ENCODE measurements around the gene SLC49A3. TPM values are rescaled to one million over a fixed set of nuclear protein-coding genes. Genes with fewer than 3 reads are reported as not detected.

The SLC49A3 gene
- total RNA-seq, 4 donors from 2014 or later = 1.3 to 3.4 (median 2.2) TPM

- TF ChIP-seq POLR2A (IDR thresholded peaks at IDR 0.05) (no peak), CTCF (IDR thresholded peaks at IDR 0.05 in 4 of 5, conservative IDR thresholded peaks at IDR 0.05 in 1 of 5) (no peak)
- ATAC-seq (no peak), DNase-seq (no peak)
- peaks cover 0 to 21% (median 6%) of the 10 kb centered on the region in 3 donors for H3K27me3 ChIP-seq
- H3K4me3 ChIP-seq = no peak overlapping the region
- in situ Hi-C loops (cut with MboI; ENCODE audit: low sequenced_read_pairs in 4 of 4) (no loop called here), intact Hi-C loops (cut with DNase I; ENCODE audit: low total_unique reads) (loop anchor here (10.0 kb wide), 1 partner anchor 492 kb away; the partner anchor contains the start of gene SPON2)
- peaks cover 17 to 29% of the 10 kb centered on the region in 2 donors for H3K4me1 ChIP-seq
- no peak overlapping the region for H3K27ac ChIP-seq
- H3K9me3 ChIP-seq = no peaks in the 10 kb centered on the region
- H3K36me3 ChIP-seq = no peaks in the 10 kb centered on the region
Measured at GRCh38 chr4:682490-683172, 6.3 kb downstream of the SLC49A3 start.

GRCh38 chr4:681736-682451 is 7.1 kb downstream of the SLC49A3 start:
- Histone ChIP-seq H3K4me3 (peak overlapping the region in 1 of 4 donors; percentile 24), H3K27ac (no peak overlapping the region)

GRCh38 chr4:680928-681645 is 7.9 kb downstream of the SLC49A3 start:
- Histone ChIP-seq H3K4me1 (peaks cover 21 to 35% of the 10 kb centered on the region in 2 donors), H3K36me3 (no peaks in the 10 kb centered on the region), H3K4me3 (peak overlapping the region; percentile 53 to 71 (median 64)), H3K9me3 (no peaks in the 10 kb centered on the region), H3K27me3 (peaks cover 0 to 21% (median 6%) of the 10 kb centered on the region in 3 donors), H3K27ac (peak overlapping the region in 2 of 4 donors; percentile 30 to 32)
- ATAC-seq (peak in 1 of 2 donors; percentile 39), DNase-seq (peak in 1 of 2 donors; percentile 51)
- in situ Hi-C loops (cut with MboI; ENCODE audit: low sequenced_read_pairs in 4 of 4) = no loop called here
- no peak for TF ChIP-seq CTCF (IDR thresholded peaks at IDR 0.05 in 4 of 5, conservative IDR thresholded peaks at IDR 0.05 in 1 of 5)
- peak in 1 of 2 donors; percentile 36 for TF ChIP-seq POLR2A (IDR thresholded peaks at IDR 0.05)
- intact Hi-C loops (cut with DNase I; ENCODE audit: low total_unique reads) = loop anchor here (10.0 kb wide), 1 partner anchor 494 kb away; the partner anchor contains the start of gene SPON2

More at GRCh38 chr4:681736-682451, 7.1 kb downstream of the SLC49A3 start:
- Histone ChIP-seq H3K9me3 (no peaks in the 10 kb centered on the region), H3K4me1 (peaks cover 15 to 31% of the 10 kb centered on the region in 2 donors), H3K27me3 (peaks cover 0 to 21% (median 6%) of the 10 kb centered on the region in 3 donors), H3K36me3 (no peaks in the 10 kb centered on the region)
- in situ Hi-C loops (cut with MboI; ENCODE audit: low sequenced_read_pairs in 4 of 4) = no loop called here
- DNase-seq (no peak), ATAC-seq (no peak)
- TF ChIP-seq POLR2A (IDR thresholded peaks at IDR 0.05) (no peak), CTCF (IDR thresholded peaks at IDR 0.05 in 4 of 5, conservative IDR thresholded peaks at IDR 0.05 in 1 of 5) (no peak)
- intact Hi-C loops (cut with DNase I; ENCODE audit: low total_unique reads) = loop anchor here (10.0 kb wide), 1 partner anchor 493 kb away; the partner anchor contains the start of gene SPON2

GRCh38 chr4:680551-680927 is 8.4 kb downstream of the SLC49A3 start:
- Histone ChIP-seq H3K36me3 (no peaks in the 10 kb centered on the region), H3K27ac (peak overlapping the region in 2 of 4 donors; percentile 30 to 32), H3K27me3 (peaks cover 0 to 21% (median 6%) of the 10 kb centered on the region in 3 donors), H3K4me1 (peaks cover 26 to 41% of the 10 kb centered on the region in 2 donors), H3K4me3 (peak overlapping the region; percentile 53 to 71 (median 64)), H3K9me3 (no peaks in the 10 kb centered on the region)
- TF ChIP-seq POLR2A (IDR thresholded peaks at IDR 0.05) = no peak
- no peak for TF ChIP-seq CTCF (IDR thresholded peaks at IDR 0.05 in 4 of 5, conservative IDR thresholded peaks at IDR 0.05 in 1 of 5)
- ATAC-seq = no peak
- intact Hi-C loops (cut with DNase I; ENCODE audit: low total_unique reads) = loop anchor here (10.0 kb wide), 1 partner anchor 494 kb away; the partner anchor contains the start of gene SPON2
- no peak for DNase-seq
- in situ Hi-C loops (cut with MboI; ENCODE audit: low sequenced_read_pairs in 4 of 4) = no loop called here

Measured in gastrocnemius medialis (tissue), 4 donors.